GM19395 (cell line): ENCODE data around the gene TEX54.
"Not testable (repeated sequence)": the region's sequence is repeated elsewhere in the genome, so short reads cannot be mapped to it uniquely, and the experiment has no call there.

ENCODE experiments used
- ATAC-seq: cut with Tn5 transposase; IDR thresholded peaks from one replicate; pipeline ENCODE4 v1.9.1; 2021; ENCODE audit warnings: mild to moderate bottlenecking, moderate library complexity; ENCODE audit not compliant: unreplicated experiment

Gene TEX54

GRCh38 chr11:62855571-62856332 is 23.1 kb upstream of the TEX54 start:
- ATAC-seq, result peak; percentile 86

- ATAC-seq, result no peak
Measured at GRCh38 chr11:62854825-62855570, 22.4 kb upstream of the TEX54 start.

- no peak for ATAC-seq
Measured at GRCh38 chr11:62854013-62854824, 21.6 kb upstream of the TEX54 start.

GRCh38 chr11:62853279-62853965 is 20.8 kb upstream of the TEX54 start:
- ATAC-seq, result no peak

- ATAC-seq, result no peak
Measured at GRCh38 chr11:62852523-62853188, 20.0 kb upstream of the TEX54 start.

GRCh38 chr11:62851807-62852522 is 19.3 kb upstream of the TEX54 start:
- ATAC-seq, result no peak

GRCh38 chr11:62850911-62851806 is 18.5 kb upstream of the TEX54 start:
- ATAC-seq, result no peak

- ATAC-seq, result no peak
Measured at GRCh38 chr11:62847767-62848314, 15.2 kb upstream of the TEX54 start.

- no peak for ATAC-seq
Measured at GRCh38 chr11:62846177-62846576, 13.5 kb upstream of the TEX54 start.

GRCh38 chr11:62844154-62844553 is 11.5 kb upstream of the TEX54 start:
- no peak for ATAC-seq

GRCh38 chr11:62843466-62843865 is 10.8 kb upstream of the TEX54 start:
- ATAC-seq, result no peak

GRCh38 chr11:62842891-62843290 is 10.2 kb upstream of the TEX54 start:
- ATAC-seq, result not testable (repeated sequence)

- no peak for ATAC-seq
Measured at GRCh38 chr11:62842171-62842741, 9.6 kb upstream of the TEX54 start.

- ATAC-seq, result peak; percentile 71
Measured at GRCh38 chr11:62841361-62842170, 8.9 kb upstream of the TEX54 start.

- ATAC-seq, result not testable (repeated sequence)
Measured at GRCh38 chr11:62840721-62841360, 8.2 kb upstream of the TEX54 start.

GRCh38 chr11:62839050-62839945 is 6.7 kb upstream of the TEX54 start, which contains the start of gene WDR74:
TSS of gene WDR74 (minus strand) at chr11:62839590. CDS start at chr11:62839570, 20 bp downstream.
- ATAC-seq, result peak; percentile 50
